ENCODE results near the gene CYP2A6. TPM values are rescaled to one million over a fixed set of nuclear protein-coding genes. Genes with fewer than 3 reads are reported as not detected.
A peak's percentile ranks its signal among the peaks of the same experiment; 100 is the strongest.

The CYP2A6 gene
- polyA plus RNA-seq, 4 donors, result 0.10 to 0.35 TPM; not detected in 2

DNA sequence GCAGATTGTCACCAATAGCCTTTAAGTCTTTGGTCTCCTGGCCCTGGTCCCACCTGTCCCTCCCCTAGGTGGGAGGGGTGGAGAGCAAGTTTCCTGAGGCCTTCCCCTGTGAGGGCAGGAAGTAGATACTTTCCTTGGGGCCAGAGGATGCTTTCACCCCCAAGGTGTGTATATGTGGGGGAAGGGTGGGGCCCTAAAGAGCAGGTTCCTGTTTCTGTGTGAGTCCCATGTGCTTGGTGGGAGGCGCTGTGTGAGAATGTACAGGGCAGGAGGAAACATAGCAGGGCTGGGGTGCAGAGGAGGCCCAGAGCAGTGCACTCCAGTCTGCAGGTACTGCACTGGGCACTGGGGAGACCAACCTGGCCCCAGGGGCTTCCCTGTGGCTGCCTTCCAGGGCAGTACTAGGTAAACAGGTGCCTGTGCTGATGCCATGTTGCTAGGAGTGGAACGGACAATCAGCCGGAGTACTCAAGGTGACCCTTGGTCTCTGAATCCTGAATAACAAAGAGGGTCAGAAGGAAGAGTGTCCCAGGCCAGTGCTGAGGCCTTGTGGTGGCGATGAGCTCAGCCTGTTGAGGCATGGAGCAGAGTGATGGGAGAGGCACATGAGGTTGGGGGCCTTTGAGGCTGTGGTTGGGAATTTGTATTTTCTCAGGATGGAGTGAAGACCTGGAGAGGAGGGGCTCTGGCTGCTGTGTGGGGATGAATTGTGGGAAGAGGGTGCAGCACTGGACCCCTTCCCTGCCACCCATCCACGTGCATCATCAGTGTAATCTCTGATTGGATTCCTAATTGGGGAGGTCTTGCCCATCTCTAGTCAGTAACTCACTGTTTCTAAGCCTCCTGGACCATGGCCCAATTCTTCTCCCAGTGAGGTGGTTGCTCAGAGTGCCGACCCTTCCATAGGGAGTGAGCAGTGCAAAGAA lies 46.1 kb downstream of the CYP2A6 start:
- DNase-seq (ENCODE audit: low read depth in 4 of 4, low spot score in 2 of 4), result no peak

DNA sequence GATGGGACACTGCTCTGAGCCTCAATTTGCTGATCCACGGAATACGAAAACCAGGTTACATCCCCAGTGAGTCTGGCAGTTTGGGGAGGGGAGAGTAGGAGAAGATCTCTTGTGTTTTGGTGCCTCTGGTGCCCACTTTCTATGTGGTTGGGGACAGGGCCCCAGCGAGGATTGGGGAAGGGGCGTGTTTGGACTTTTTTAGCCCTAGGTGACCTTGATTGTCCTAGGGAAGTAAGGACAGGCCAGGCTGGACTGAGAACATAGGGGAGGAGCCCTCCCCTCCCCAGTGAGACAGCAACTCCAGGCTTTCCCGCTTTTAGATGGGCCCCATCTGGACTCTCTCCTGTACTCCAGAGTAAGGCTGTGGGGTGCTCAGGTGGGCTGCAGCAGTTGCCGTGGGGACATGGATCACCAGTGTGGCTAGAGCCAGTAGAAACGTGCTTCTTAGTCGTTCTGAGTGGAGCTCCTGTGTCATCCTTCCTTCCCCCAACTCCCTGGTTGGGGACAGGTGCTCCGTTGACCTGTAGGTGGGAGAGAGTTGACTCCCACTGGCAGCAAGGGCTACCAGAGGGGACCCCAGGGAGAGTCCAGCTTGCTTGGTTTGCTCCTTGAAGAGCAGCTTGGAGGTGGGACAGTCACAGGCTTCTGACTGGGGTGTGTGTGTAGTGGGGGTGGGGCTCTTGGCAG lies 46.9 kb downstream of the CYP2A6 start:
- DNase-seq (ENCODE audit: low read depth in 4 of 4, low spot score in 2 of 4), result no peak

DNA sequence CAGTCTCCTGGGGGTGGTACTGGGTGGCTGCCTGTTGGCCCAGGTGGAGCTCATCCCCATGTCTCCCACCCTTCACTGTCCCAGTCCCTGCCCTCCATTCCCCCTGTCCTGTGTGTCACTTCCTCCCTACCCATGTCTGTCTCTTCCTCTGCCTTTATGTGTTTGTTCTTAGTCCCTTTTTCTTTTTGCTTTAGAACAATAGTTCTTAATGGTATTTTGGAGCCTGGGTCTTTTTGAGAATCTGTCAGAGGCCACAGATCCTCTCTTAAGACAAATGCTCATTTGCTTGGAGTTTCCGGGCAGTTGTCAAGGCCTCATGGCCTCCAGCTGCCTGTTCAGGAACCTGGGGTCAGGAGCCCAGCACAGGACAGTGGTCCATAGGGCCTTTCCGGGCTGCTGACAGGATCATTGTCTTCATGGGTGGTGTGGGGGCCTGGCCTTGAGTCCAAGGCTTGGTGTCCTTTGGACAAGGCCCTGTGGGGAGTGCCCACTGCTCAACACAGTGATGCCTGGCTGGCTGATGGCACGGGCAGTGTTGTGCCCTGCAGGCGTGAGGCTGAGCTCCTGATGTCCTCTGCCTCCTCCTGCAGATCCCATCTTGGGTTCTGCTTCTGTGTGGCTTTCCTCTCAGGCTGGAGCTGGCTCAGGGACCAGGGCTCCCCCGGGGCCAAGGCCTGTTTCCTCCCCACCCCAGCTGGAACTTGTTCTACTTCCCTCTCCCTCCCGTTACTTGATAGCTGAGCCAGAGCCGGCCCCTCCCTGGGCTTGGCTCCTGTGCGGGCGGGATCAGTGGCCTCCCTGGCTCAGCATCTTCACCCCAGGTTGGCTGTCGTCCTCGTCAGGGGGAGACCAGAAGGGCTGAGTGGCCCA lies 47.7 kb downstream of the CYP2A6 start:
- no peak for DNase-seq (ENCODE audit: low read depth in 4 of 4, low spot score in 2 of 4)

DNA sequence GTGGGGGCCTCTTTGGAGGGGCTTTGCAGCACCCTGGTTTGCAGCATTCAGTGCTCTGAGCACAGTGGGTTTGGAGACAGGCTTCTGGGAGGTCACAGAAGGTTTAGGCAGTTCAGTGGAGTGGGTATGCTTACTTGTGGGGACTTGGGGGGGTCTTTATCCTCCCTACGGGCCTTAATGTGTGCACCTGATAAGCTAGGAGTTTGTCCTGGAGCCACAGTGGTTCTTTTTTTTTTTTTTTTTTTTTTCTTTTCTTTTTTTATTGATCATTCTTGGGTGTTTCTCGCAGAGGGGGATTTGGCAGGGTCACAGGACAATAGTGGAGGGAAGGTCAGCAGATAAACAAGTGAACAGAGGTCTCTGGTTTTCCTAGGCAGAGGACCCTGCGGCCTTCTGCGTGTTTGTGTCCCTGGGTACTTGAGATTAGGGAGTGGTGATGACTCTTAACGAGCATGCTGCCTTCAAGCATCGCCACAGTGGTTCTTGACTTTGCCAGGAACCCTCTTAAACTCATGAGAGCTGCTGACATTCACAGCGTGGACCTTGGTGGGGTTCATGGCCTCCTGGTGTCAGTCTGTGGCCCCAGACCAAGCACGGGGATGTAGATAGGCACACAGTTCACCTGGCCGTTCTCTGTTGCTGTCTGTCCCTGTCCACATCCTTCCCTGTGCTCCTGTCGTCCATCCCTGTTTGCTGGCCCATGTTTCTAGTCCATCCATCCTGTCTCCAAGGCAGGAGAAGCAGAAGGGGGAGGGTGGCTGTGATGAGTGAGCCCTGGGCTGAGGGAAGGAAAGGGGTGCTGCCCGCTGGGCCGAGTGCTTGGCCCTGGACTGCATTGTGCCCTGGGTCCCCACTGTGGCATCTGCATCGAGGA lies 48.6 kb downstream of the CYP2A6 start:
- DNase-seq (ENCODE audit: low read depth in 4 of 4, low spot score in 2 of 4), result no peak

DNA sequence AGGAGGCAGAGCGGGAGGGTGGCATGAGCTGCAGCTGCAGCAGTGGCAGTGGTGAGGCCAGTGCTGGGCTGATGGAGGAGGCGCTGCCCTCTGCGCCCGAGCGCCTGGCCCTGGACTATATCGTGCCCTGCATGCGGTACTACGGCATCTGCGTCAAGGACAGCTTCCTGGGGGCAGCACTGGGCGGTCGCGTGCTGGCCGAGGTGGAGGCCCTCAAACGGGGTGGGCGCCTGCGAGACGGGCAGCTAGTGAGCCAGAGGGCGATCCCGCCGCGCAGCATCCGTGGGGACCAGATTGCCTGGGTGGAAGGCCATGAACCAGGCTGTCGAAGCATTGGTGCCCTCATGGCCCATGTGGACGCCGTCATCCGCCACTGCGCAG lies 49.3 kb downstream of the CYP2A6 start:
- no peak for DNase-seq (ENCODE audit: low read depth in 4 of 4, low spot score in 2 of 4)

DNA sequence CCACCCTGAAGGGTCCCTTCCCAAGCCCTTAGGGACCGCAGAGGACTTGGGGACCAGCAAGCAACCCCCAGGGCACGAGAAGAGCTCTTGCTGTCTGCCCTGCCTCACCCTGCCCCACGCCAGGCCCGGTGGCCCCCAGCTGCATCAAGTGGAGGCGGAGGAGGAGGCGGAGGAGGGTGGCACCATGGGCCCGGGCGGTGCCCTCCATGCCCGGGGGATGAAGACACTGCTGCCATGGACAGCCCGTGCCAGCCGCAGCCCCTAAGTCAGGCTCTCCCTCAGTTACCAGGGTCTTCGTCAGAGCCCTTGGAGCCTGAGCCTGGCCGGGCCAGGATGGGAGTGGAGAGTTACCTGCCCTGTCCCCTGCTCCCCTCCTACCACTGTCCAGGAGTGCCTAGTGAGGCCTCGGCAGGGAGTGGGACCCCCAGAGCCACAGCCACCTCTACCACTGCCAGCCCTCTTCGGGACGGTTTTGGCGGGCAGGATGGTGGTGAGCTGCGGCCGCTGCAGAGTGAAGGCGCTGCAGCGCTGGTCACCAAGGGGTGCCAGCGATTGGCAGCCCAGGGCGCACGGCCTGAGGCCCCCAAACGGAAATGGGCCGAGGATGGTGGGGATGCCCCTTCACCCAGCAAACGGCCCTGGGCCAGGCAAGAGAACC lies 49.8 kb downstream of the CYP2A6 start:
- no peak for DNase-seq (ENCODE audit: low read depth in 4 of 4, low spot score in 2 of 4)

DNA sequence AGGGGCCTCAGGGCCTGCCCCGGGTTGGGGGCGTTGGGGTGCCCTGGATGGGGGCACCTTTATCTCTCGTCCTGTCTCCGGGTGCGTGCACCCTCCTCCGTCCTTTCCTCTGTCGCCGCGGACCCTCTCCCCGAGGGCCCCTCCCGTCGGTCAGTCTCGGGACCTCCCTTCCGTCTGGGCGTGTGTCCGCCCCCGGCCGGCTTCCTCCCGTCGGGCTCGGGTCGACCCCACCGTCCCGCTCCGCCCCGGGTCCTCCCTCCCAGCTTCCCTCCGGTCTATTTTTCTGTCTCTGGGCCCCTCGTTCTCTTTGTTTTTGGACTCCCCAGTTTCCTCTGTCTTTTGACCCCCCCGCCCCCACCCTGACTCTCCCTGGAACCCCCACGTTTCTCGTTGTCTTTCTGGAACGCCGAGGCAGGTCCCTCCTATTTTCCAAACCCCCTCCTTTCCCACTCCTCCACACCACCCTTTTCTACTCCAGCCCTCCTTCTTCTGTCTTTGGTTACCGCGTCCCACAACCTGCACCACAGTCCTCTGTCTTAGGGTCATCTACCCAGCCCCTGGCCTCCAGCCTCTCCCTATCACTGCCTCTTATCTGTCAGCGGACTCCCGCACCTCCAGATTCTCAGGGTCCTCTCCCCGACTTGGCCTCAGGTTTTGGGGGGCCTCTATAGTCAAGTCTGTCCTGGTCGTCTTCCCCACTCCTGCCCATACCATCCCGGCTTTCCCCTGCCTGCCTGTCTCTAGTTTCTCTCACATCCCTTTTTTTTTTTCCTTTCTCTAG lies 50.5 kb downstream of the CYP2A6 start:
- no peak for DNase-seq (ENCODE audit: low read depth in 4 of 4, low spot score in 2 of 4)

DNA sequence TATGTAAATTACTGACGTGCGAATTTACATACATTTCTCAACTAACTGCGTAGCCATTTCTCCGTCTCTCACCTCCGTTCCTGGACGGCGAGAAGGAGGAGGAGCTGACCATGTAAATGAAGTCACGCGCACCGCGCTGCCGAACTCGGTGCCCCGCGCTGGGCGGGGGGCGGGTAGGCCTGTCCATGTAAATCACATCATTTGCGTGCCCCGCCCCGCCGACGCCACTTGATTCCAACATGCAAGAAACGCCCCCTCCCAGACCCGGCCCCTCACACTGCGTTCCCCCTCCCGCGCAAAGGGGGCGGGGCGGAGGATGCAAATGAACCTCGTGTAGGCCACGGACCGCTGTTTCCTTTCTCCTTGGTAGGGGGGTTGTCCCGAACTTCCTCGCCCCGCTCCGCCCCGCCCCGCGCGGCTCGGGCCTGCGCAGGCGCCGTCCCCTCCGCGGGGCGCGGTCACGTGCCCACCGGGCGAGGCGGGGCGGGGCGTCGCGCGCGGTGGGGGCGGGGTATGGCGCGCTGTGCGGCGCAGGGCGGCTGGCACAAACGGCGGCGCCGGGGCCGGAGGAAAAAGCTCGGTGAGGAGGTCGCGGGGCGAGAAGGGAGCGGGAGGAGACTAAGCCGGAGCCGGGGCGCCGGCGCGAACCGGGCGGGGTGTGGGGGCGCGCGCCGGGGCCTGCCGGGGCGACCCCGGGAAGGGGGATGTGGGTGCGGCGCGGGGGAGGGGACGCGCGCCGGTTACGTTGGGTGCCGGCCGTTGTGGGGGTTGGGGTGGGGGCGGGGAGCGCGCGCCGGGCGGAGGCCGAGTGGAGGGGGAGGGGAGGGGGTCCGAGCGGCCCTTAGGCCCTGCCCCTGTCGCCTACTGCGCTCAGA lies 51.3 kb downstream of the CYP2A6 start, which contains the start of gene EGLN2:
EGLN2 (plus strand) TSS at position 509 of the 875 bp plus-strand sequence. CDS start 1,382 bp downstream, outside the sequence.
- peak; percentile 92 to 100 (median 98) for DNase-seq (ENCODE audit: low read depth in 4 of 4, low spot score in 2 of 4)

DNA sequence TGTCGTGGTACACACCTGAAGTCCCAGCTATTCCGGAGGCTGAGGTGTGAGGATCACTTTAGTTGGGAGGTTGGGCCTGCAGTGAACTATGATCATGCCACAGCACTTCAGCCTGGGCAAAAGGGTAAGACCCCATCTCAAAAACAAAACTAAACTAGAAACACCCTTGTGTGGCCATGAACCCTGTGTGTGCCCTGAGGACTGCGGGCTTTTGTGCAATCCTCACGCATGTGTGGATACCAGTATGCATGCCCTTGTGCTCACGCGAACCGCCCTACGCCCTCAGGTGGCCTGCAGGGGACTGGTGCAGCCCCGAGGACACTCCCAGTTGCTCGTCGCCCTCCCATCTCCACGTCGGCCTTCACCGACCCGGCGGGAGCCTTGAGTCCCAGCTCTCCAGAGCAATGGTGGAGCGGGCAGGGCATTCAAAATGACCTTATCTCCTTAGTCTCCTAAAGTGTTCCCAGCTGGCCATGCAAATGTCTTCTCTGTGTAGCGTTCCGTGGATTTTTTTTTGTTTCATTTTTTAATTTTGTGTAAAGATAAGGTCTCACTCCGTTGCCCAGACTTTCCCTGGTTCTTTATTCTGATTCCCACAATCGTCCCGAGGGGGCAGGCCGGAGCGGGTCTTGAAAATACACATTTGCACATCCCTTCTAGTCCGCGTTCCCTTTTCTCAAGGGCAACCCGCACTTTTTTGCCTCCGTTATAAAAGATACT lies 52.1 kb downstream of the CYP2A6 start:
- peak in 1 of 4 donors; percentile 86 for DNase-seq (ENCODE audit: low read depth in 4 of 4, low spot score in 2 of 4)

DNA sequence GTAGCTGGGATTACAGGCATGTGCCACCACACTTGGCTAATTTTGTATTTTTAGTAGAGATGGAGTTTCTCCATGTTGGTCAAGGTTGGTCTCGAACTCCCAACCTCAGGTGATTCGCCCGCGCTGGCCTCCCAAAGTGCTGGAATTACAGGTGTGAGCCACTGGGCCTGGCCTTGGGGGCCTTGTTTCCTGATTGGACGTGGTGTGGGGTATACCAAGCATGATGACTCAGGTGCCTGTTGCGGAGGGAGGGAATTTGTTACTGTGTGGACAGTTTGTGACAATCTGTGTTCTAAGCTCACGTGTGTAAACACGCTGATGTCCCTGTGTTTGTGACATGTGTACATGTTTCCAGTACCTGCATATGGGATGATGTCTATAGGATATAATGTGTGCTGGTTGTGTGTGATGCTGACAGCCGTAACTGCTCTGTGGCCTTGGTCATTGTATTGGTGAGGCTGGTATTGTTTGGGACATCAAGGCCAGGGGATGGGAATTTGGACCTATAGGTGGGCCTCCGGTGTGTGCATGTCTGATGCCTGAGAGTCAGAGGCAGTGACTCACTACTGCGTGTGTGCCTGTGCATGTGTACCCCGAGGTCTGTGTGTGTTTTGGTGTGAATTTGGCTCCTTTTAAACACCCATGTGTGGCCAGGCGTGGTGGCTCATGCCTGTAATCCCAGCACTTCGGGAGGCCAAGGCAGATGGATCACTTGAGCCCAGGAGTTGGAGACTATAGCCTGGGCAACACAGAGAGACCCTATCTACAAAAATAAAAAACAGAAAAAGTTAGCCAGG lies 52.9 kb downstream of the CYP2A6 start:
- DNase-seq (ENCODE audit: low read depth in 4 of 4, low spot score in 2 of 4), result no peak

Other genes with a start within 250 kb of the CYP2A6 start
- 100 to 1,000 TPM; 174 to 362 (median 282) TPM for gene LTBP4, start 249.1 kb downstream of the CYP2A6 start, polyA plus RNA-seq (ENCODE audit: insufficient read length in 4 of 4)
- 10 to 100 TPM in 3 of 4 donors, 1 to 10 TPM in 1; 8.9 to 20.7 (median 16.3) TPM for gene NUMBL, start 159.8 kb downstream of the CYP2A6 start, polyA plus RNA-seq (ENCODE audit: insufficient read length in 4 of 4)
- 10 to 100 TPM; 31.0 to 54.1 (median 40.9) TPM for gene COQ8B, start 133.6 kb downstream of the CYP2A6 start, polyA plus RNA-seq (ENCODE audit: insufficient read length in 4 of 4)
- 10 to 100 TPM; 12.4 to 16.6 (median 14.5) TPM for gene ITPKC, start 133.3 kb downstream of the CYP2A6 start, polyA plus RNA-seq (ENCODE audit: insufficient read length in 4 of 4)
- 10 to 100 TPM; 10.3 to 21.1 (median 15.8) TPM for gene ACTMAP, start 100.0 kb downstream of the CYP2A6 start, polyA plus RNA-seq (ENCODE audit: insufficient read length in 4 of 4)
- gene SNRPA, start 99.2 kb downstream of the CYP2A6 start, polyA plus RNA-seq (ENCODE audit: insufficient read length in 4 of 4), result 100 to 1,000 TPM; 107 to 135 (median 124) TPM
- gene MIA, start 74.9 kb downstream of the CYP2A6 start, polyA plus RNA-seq (ENCODE audit: insufficient read length in 4 of 4), result 1 to 10 TPM in 1 of 4 donors, under 1 TPM in 3; 0.81 to 4.2 (median 0.92) TPM
- 10 to 100 TPM; 11.2 to 13.7 (median 12.0) TPM for gene RAB4B, start 72.2 kb downstream of the CYP2A6 start, polyA plus RNA-seq (ENCODE audit: insufficient read length in 4 of 4)
- gene EGLN2, start 51.3 kb downstream of the CYP2A6 start, polyA plus RNA-seq (ENCODE audit: insufficient read length in 4 of 4), result 10 to 100 TPM; 64.8 to 91.8 (median 79.0) TPM
- under 1 TPM in 3 of 4 donors, not detected in 1; 0.16 to 0.55 (median 0.38) TPM for gene CYP2A7, start 31.8 kb upstream of the CYP2A6 start, polyA plus RNA-seq (ENCODE audit: insufficient read length in 4 of 4)
- 1 to 10 TPM; 1.8 to 2.9 (median 2.5) TPM for gene CYP2B6, start 140.8 kb upstream of the CYP2A6 start, polyA plus RNA-seq (ENCODE audit: insufficient read length in 4 of 4)
- not detected for gene CYP2A13, start 238.0 kb upstream of the CYP2A6 start, polyA plus RNA-seq (ENCODE audit: insufficient read length in 4 of 4)